Calu3 (cell line): ENCODE data around the gene CDKAL1. TPM values are rescaled to one million over a fixed set of nuclear protein-coding genes. Genes with fewer than 3 reads are reported as not detected.

Source experiments
- BruUV-seq: library from RNA; stranded (reverse); fragments of 400-500 nt; replicated peaks from 2 replicates; lab custom pipeline; 2021; lab: Mats Ljungman, UMichigan
- CTCF ChIA-PET: fragments of 300-600 bp; sonication (Branson Sonifier 250); formaldehyde crosslinking; loops from one replicate; lab custom pipeline; 2022; ENCODE audit warnings: antibody characterized with exemption; lab: Charles Lee
- DNase-seq: peaks from one replicate; pipeline ENCODE4 v3.0.0; 2022
- H3K27ac Mint-ChIP-seq: one replicate; pipeline ENCODE4 v1.8.0; 2022; ENCODE audit warnings: mixed read lengths; ENCODE audit not compliant: unreplicated experiment
- H3K27me3 Mint-ChIP-seq: one replicate; pipeline ENCODE4 v1.8.0; 2022; ENCODE audit warnings: mixed read lengths; ENCODE audit not compliant: unreplicated experiment
- H3K36me3 Mint-ChIP-seq: one replicate; pipeline ENCODE4 v1.8.0; 2022; ENCODE audit warnings: mild to moderate bottlenecking, moderate library complexity, mixed read lengths; ENCODE audit not compliant: insufficient read depth, unreplicated experiment
- H3K4me1 Mint-ChIP-seq: one replicate; pipeline ENCODE4 v1.8.0; 2022; ENCODE audit warnings: mild to moderate bottlenecking, low read depth, mixed read lengths; ENCODE audit not compliant: unreplicated experiment
- H3K4me3 Mint-ChIP-seq: one replicate; pipeline ENCODE4 v1.8.0; 2022; ENCODE audit warnings: mild to moderate bottlenecking, low read depth, moderate library complexity, mixed read lengths; ENCODE audit not compliant: unreplicated experiment
- H3K9me3 Mint-ChIP-seq: one replicate; pipeline ENCODE4 v1.8.0; 2022; ENCODE audit warnings: low read depth, mixed read lengths; ENCODE audit not compliant: unreplicated experiment
- intact Hi-C: fragments of 100-400 bp; cut with micrococcal nuclease; formaldehyde crosslinking; loops from one replicate; pipeline ENCODE4 v1.10.0; 2022; ENCODE audit not compliant: unreplicated experiment
- total RNA-seq: library from RNA; stranded (reverse); gene quantifications from 2 replicates; pipeline ENCODE4 v1.2.3, GENCODE V29; 2022
- TF ChIP-seq, protein P1 (sequence below): fragments of 200-600 bp; IDR thresholded peaks from one replicate; pipeline ENCODE4 v1.8.0; 2022; ENCODE audit warnings: antibody characterized with exemption; ENCODE audit not compliant: unreplicated experiment

The CDKAL1 gene
- total RNA-seq, 1 experiment from 2014 or later = 39.6 TPM

- no peak overlapping the region for H3K27ac Mint-ChIP-seq
Observed at GRCh38 chr6:21005816-21006570, 471.7 kb downstream of the CDKAL1 start.

GRCh38 chr6:21019614-21020013 is 485.4 kb downstream of the CDKAL1 start:
- Mint-ChIP-seq H3K9me3 (peaks cover 8% of the 10 kb centered on the region), H3K4me3 (no peak overlapping the region), H3K4me1 (peaks cover 37% of the 10 kb centered on the region), H3K36me3 (peaks cover 23% of the 10 kb centered on the region), H3K27ac (no peak overlapping the region), H3K27me3 (no peaks in the 10 kb centered on the region)
- intact Hi-C loops = loop anchor here (5.0 kb wide), 3 partner anchors 258 to 1808 kb away; no protein-coding TSS in a partner anchor
- BruUV-seq = no TSS peak
- CTCF ChIA-PET = interaction anchor here (0.6 kb wide), 1 partner anchor 16 kb away, joined by 3 read pairs; no protein-coding TSS in a partner anchor
- TF ChIP-seq, protein P1, sequence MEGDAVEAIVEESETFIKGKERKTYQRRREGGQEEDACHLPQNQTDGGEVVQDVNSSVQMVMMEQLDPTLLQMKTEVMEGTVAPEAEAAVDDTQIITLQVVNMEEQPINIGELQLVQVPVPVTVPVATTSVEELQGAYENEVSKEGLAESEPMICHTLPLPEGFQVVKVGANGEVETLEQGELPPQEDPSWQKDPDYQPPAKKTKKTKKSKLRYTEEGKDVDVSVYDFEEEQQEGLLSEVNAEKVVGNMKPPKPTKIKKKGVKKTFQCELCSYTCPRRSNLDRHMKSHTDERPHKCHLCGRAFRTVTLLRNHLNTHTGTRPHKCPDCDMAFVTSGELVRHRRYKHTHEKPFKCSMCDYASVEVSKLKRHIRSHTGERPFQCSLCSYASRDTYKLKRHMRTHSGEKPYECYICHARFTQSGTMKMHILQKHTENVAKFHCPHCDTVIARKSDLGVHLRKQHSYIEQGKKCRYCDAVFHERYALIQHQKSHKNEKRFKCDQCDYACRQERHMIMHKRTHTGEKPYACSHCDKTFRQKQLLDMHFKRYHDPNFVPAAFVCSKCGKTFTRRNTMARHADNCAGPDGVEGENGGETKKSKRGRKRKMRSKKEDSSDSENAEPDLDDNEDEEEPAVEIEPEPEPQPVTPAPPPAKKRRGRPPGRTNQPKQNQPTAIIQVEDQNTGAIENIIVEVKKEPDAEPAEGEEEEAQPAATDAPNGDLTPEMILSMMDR = no peak
- no peak for DNase-seq

More at GRCh38 chr6:21005816-21006570, 471.7 kb downstream of the CDKAL1 start:
- intact Hi-C loops = no loop called here
- H3K4me3 Mint-ChIP-seq = no peak overlapping the region
- peaks cover 34% of the 10 kb centered on the region for H3K4me1 Mint-ChIP-seq
- CTCF ChIA-PET = interaction anchor here (0.6 to 1.1 kb wide), 3 partner anchors 16 to 581 kb away, joined by 3 to 5 read pairs (median 4); no protein-coding TSS in a partner anchor
- TF ChIP-seq, protein P1 = no peak
- no peaks in the 10 kb centered on the region for H3K9me3 Mint-ChIP-seq
- no TSS peak for BruUV-seq
- peaks cover 7% of the 10 kb centered on the region for H3K36me3 Mint-ChIP-seq
- H3K27me3 Mint-ChIP-seq = no peaks in the 10 kb centered on the region
- peak; percentile 15 for DNase-seq

GRCh38 chr6:21022343-21023107 is 488.3 kb downstream of the CDKAL1 start:
- peak; percentile 91 for DNase-seq
- Mint-ChIP-seq H3K36me3 (peaks cover 23% of the 10 kb centered on the region), H3K27me3 (no peaks in the 10 kb centered on the region), H3K27ac (peak overlapping the region; percentile 97), H3K9me3 (peaks cover 5% of the 10 kb centered on the region), H3K4me1 (peaks cover 65% of the 10 kb centered on the region), H3K4me3 (peak overlapping the region; percentile 53)
- intact Hi-C loops = loop anchor here (1.0 to 5.0 kb wide), 7 partner anchors 86 to 1805 kb away; no protein-coding TSS in a partner anchor
- BruUV-seq = TSS peak; percentile 82
- TF ChIP-seq, protein P1 = no peak
- CTCF ChIA-PET = interaction anchor here (0.8 to 2.1 kb wide), 10 partner anchors 11 to 572 kb away, joined by 3 to 22 read pairs (median 6); no protein-coding TSS in a partner anchor

- Mint-ChIP-seq H3K27me3 (no peaks in the 10 kb centered on the region), H3K36me3 (peaks cover 23% of the 10 kb centered on the region), H3K4me3 (peak overlapping the region; percentile 53), H3K27ac (peak overlapping the region; percentile 97), H3K4me1 (peaks cover 68% of the 10 kb centered on the region), H3K9me3 (peaks cover 8% of the 10 kb centered on the region)
- intact Hi-C loops = loop anchor here (2.0 to 5.0 kb wide), 4 partner anchors 86 to 1804 kb away; no protein-coding TSS in a partner anchor
- no TSS peak for BruUV-seq
- CTCF ChIA-PET = interaction anchor here (0.5 to 2.1 kb wide), 4 partner anchors 11 to 565 kb away, joined by 3 to 22 read pairs (median 5); no protein-coding TSS in a partner anchor
- peak; percentile 10 for DNase-seq
- TF ChIP-seq, protein P1 = no peak
Observed at GRCh38 chr6:21023210-21023609, 489.0 kb downstream of the CDKAL1 start.
